Endothelial cell of umbilical vein (primary cell): ENCODE data around the gene SHISA9. TPM values are rescaled to one million over a fixed set of nuclear protein-coding genes. Genes with fewer than 3 reads are reported as not detected.

ENCODE experiments used
- BruUV-seq: library from RNA; stranded (reverse); fragments of 400-500 nt; replicated peaks from 2 replicates; lab custom pipeline; 2021; lab: Mats Ljungman, UMichigan
- CTCF ChIA-PET: fragments of 300-600, 350-600 bp; sonication (Branson Sonifier 250); formaldehyde crosslinking; loops from one replicate; lab custom pipeline; 2021; ENCODE audit warnings: antibody characterized with exemption, inconsistent platforms; lab: Charles Lee
- POLR2A ChIA-PET: fragments of 300-600, 350-600 bp; sonication (Branson Sonifier 250); formaldehyde crosslinking; loops from one replicate; lab custom pipeline; 2021; ENCODE audit warnings: antibody characterized with exemption, inconsistent platforms; lab: Charles Lee
- DNase-seq: peaks from one replicate; pipeline ENCODE4 v3.0.0-alpha.2; 2011; ENCODE audit warnings: low read depth, low spot score
- FAIRE-seq: peaks from 2 replicates; lab custom pipeline; 2011; peaks lifted over from hg19 to GRCh38; lab: Jason Lieb, UNC
- H2AFZ ChIP-seq: 2 replicates; pipeline ENCODE4 v1.6.0; 2012; ENCODE audit warnings: low read depth, low read length, control low read depth, inconsistent platforms
- H3K27ac ChIP-seq: 2 replicates; pipeline ENCODE4 v1.5.1; 2011; ENCODE audit warnings: low read depth, mild to moderate bottlenecking, control low read depth, low read length, moderate library complexity; ENCODE audit not compliant: insufficient read depth
- H3K27me3 ChIP-seq, 2 experiments: 2 replicates each; pipeline versions ENCODE4 v1.6.0 to v1.6.1; 2011; ENCODE audit warnings: low read length in 2 of 2, mixed read lengths in 1 of 2; ENCODE audit not compliant: control insufficient read depth in 2 of 2, insufficient read depth in 2 of 2
- H3K36me3 ChIP-seq, 2 experiments: 2 replicates in 1 of 2; 3 replicates in 1 of 2; pipeline ENCODE4 v1.5.1; 2011; ENCODE audit warnings: low read length in 2 of 2, mild to moderate bottlenecking in 1 of 2, moderate library complexity in 1 of 2; ENCODE audit not compliant: control insufficient read depth in 2 of 2, insufficient read depth in 2 of 2; ENCODE audit errors: extremely low read depth in 1 of 2
- H3K4me1 ChIP-seq: 3 replicates; pipeline ENCODE4 v1.5.1; 2011; ENCODE audit warnings: mild to moderate bottlenecking, low read length; ENCODE audit not compliant: control insufficient read depth, insufficient read depth; ENCODE audit errors: extremely low read depth
- H3K4me2 ChIP-seq: 2 replicates; pipeline ENCODE4 v1.6.1; 2011; ENCODE audit warnings: low read length, control low read depth, mixed read lengths; ENCODE audit not compliant: insufficient read depth
- H3K4me3 ChIP-seq, 3 experiments: fragments of 200-600 bp in 1 of 3; sonication (generic), shearing (Covaris generic) in 1 of 3; replicated peaks in 1 of 3; 2 replicates each; pipeline ENCODE4 v1.5.1; 2011 to 2016; ENCODE audit warnings: control low read depth in 3 of 3, low read length in 3 of 3, mild to moderate bottlenecking in 2 of 3, inconsistent platforms in 1 of 3, low read depth in 1 of 3, moderate library complexity in 1 of 3; ENCODE audit not compliant: insufficient read depth in 1 of 3
- H3K79me2 ChIP-seq: 2 replicates; pipeline ENCODE4 v1.6.0; 2012; ENCODE audit warnings: low read length, inconsistent platforms; ENCODE audit not compliant: control insufficient read depth, insufficient read depth
- H3K9ac ChIP-seq: replicated peaks from 2 replicates; pipeline ENCODE3; 2011; ENCODE audit warnings: low read length, control low read depth; ENCODE audit not compliant: insufficient read depth; ENCODE audit errors: extremely low read depth
- H3K9me1 ChIP-seq: replicated peaks from 3 replicates; pipeline ENCODE4 v1.6.0; 2011; ENCODE audit warnings: mild to moderate bottlenecking, low read length; ENCODE audit not compliant: control insufficient read depth, insufficient read depth; ENCODE audit errors: extremely low read depth
- H3K9me3 ChIP-seq: replicated peaks from 2 replicates; pipeline ENCODE4 v1.5.1; 2012; ENCODE audit warnings: low read length, inconsistent platforms; ENCODE audit not compliant: control insufficient read depth, insufficient read depth
- H4K20me1 ChIP-seq: replicated peaks from 2 replicates; pipeline ENCODE3; 2011; ENCODE audit warnings: mild to moderate bottlenecking, low read length; ENCODE audit not compliant: control insufficient read depth, insufficient read depth; ENCODE audit errors: extremely low read depth
- CTCF ChIP-seq, 2 donors: IDR thresholded peaks; 1 replicate in 1 of 2; 2 replicates in 1 of 2; pipeline ENCODE4 v1.5.1; 2011; ENCODE audit warnings: low read length in 2 of 2, mild to moderate bottlenecking in 2 of 2, moderate library complexity in 2 of 2, control low read depth in 1 of 2, inconsistent platforms in 1 of 2, low read depth in 1 of 2; ENCODE audit not compliant: insufficient read depth in 1 of 2; ENCODE audit errors: extremely low read depth in 1 of 2
- EZH2 ChIP-seq: IDR thresholded peaks from 2 replicates; pipeline ENCODE4 v1.6.1; 2012; ENCODE audit warnings: borderline replicate concordance, low read depth, mild to moderate bottlenecking, moderate library complexity, low read length, inconsistent platforms; ENCODE audit not compliant: severe bottlenecking
- FOS ChIP-seq: IDR thresholded peaks from 2 replicates; pipeline ENCODE4 v1.6.1; 2011; ENCODE audit warnings: mild to moderate bottlenecking, low read length, moderate library complexity, borderline replicate concordance; ENCODE audit not compliant: insufficient read depth
- GATA2 ChIP-seq: IDR thresholded peaks from 2 replicates; pipeline ENCODE4 v1.7.0; 2011; ENCODE audit warnings: low read depth, mild to moderate bottlenecking, moderate library complexity, mixed read lengths, low read length; ENCODE audit not compliant: insufficient read length, insufficient read depth
- JUN ChIP-seq: IDR thresholded peaks from 2 replicates; pipeline ENCODE4 v1.6.1; 2011; ENCODE audit warnings: borderline replicate concordance, low read depth; ENCODE audit not compliant: insufficient read length, insufficient read depth
- MYC ChIP-seq: IDR thresholded peaks from one replicate; pipeline ENCODE4 v1.6.1; 2011; ENCODE audit warnings: mild to moderate bottlenecking, low read depth, low read length
- POLR2A ChIP-seq: IDR thresholded peaks from 2 replicates; pipeline ENCODE4 v1.6.1; 2012; ENCODE audit warnings: low read depth, mild to moderate bottlenecking, control low read depth, low read length
- POLR2AphosphoS5 ChIP-seq: IDR thresholded peaks from 2 replicates; pipeline ENCODE4 v1.6.1; 2012; ENCODE audit warnings: low read depth, mild to moderate bottlenecking, control low read depth, low read length, moderate library complexity; ENCODE audit not compliant: insufficient read depth
- dilution Hi-C: fragments of 300-500 bp; cut with MboI; formaldehyde crosslinking; loops from one replicate; pipeline ENCODE4 v1.15.0; 2019; ENCODE audit warnings: low sequenced_read_pairs; ENCODE audit not compliant: extremely low pct_ligation_motif_present
- intact Hi-C: fragments of 100-400 bp; cut with micrococcal nuclease; formaldehyde crosslinking; loops from one replicate; pipeline ENCODE4 v1.10.0; 2022
- polyA plus RNA-seq, 4 experiments: library from polyadenylated mRNA; depleted of rRNA in 3 of 4; stranded (reverse) in 3 of 4; unstranded in 1 of 4; fragments of >200 nt; gene quantifications; 2 replicates each; pipeline versions ENCODE4 v1.2.1 to v1.2.3, GENCODE V29; 2011 to 2012; ENCODE audit warnings: missing spikeins in 1 of 4
- total RNA-seq: library from RNA; stranded (reverse); gene quantifications from 2 replicates; pipeline ENCODE4 v1.2.3, GENCODE V29; 2021
- TF ChIP-seq, protein P1 (sequence below): IDR thresholded peaks from 2 replicates; pipeline ENCODE4 v1.6.1; 2011; ENCODE audit not compliant: insufficient read depth, insufficient read length

SHISA9 gene
- total and polyA plus RNA-seq, 2 donors (not counting 3 experiments of a cell fraction or from before 2014, with no cell fraction given): not detected

- no peak for FAIRE-seq
- CTCF ChIA-PET: no interaction called here
- H3K4me2 ChIP-seq: no peak overlapping the region
Observed at GRCh38 chr16:13193721-13194120, 292.3 kb downstream of the SHISA9 start.

DNA sequence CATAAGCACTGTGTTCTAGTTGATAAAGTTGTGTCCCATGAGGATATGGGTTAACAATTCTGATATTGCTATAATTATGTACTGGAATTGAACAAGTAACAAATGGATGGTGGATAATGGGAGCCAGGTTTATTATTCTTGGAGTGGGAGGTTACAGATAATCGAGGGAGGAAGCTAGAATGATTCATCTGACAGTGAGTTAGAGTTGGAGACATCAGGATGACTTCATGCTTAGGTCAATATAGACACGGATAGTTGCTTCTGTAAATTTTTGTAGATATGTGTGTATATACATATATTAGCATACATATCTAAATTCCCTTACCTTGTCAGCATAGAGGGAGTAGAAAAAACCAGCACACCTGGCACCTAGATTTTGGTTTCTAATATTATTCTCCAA, 293.4 kb downstream of the SHISA9 start:
- dilution Hi-C loops: no loop called here
- ChIA-PET CTCF (no interaction called here), POLR2A (no interaction called here)
- TF ChIP-seq JUN (no peak), MYC (no peak), GATA2 (no peak), CTCF (IDR thresholded peaks at IDR 0.05; ENCODE audit: extremely low read depth in 1 of 2, insufficient read depth in 1 of 2, low read depth in 1 of 2, low read length in 2 of 2) (no peak), FOS (no peak), POLR2AphosphoS5 (no peak), EZH2 (no peak), POLR2A (no peak)
- TF ChIP-seq, protein P1, sequence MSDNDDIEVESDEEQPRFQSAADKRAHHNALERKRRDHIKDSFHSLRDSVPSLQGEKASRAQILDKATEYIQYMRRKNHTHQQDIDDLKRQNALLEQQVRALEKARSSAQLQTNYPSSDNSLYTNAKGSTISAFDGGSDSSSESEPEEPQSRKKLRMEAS: no peak
- Histone ChIP-seq H3K79me2 (no peaks in the 10 kb centered on the region), H3K4me1 (no peaks in the 10 kb centered on the region), H2AFZ (no peak overlapping the region), H3K36me3 (no peaks in the 10 kb centered on the region), H3K9ac (no peak overlapping the region), H3K27me3 (no peaks in the 10 kb centered on the region), H4K20me1 (no peaks in the 10 kb centered on the region), H3K4me3 (no peak overlapping the region), H3K27ac (no peak overlapping the region), H3K9me3 (peaks cover 3% of the 10 kb centered on the region), H3K4me2 (no peak overlapping the region), H3K9me1 (no peaks in the 10 kb centered on the region)
- DNase-seq (no peak), FAIRE-seq (no peak)
- intact Hi-C loops: no loop called here
- no TSS peak for BruUV-seq

More at GRCh38 chr16:13193721-13194120, 292.3 kb downstream of the SHISA9 start:
- dilution Hi-C loops: no loop called here
- H3K9me3 ChIP-seq: peaks cover 3% of the 10 kb centered on the region
- no peaks in the 10 kb centered on the region for H4K20me1 ChIP-seq
- H3K9me1 ChIP-seq: no peaks in the 10 kb centered on the region
- TF ChIP-seq FOS (no peak), MYC (no peak), CTCF (IDR thresholded peaks at IDR 0.05; ENCODE audit: extremely low read depth in 1 of 2, insufficient read depth in 1 of 2, low read depth in 1 of 2, low read length in 2 of 2) (no peak)
- intact Hi-C loops: no loop called here
- H3K4me3 ChIP-seq: no peak overlapping the region
- H3K36me3 ChIP-seq: no peaks in the 10 kb centered on the region
- no peak overlapping the region for H3K9ac ChIP-seq
- H3K27me3 ChIP-seq: no peaks in the 10 kb centered on the region
- H3K27ac ChIP-seq: no peak overlapping the region
- BruUV-seq: no TSS peak
- no peaks in the 10 kb centered on the region for H3K4me1 ChIP-seq
- DNase-seq: no peak
- no peak overlapping the region for H2AFZ ChIP-seq
- POLR2A ChIA-PET: no interaction called here
- H3K79me2 ChIP-seq: no peaks in the 10 kb centered on the region
